ENCODE data around the gene DPPA5.

GRCh38 chr6:73368675-73369074 lies 14.6 kb upstream of the DPPA5 start:
- TF ChIP-seq CTCF (IDR thresholded peaks at IDR 0.05) (no peak), POLR2A (IDR thresholded peaks at IDR 0.05) (no peak)
